Endothelial cell (in vitro differentiated cells): ENCODE data around the gene FMNL3. TPM values are rescaled to one million over a fixed set of nuclear protein-coding genes. Genes with fewer than 3 reads are reported as not detected.
A peak's percentile ranks its signal among the peaks of the same experiment; 100 is the strongest.

Experiments
- DNase-seq: peaks from one replicate; pipeline ENCODE4 v3.0.0; 2021; ENCODE audit warnings: low spot score
- H3K27ac Mint-ChIP-seq: one replicate; pipeline ENCODE4 v1.8.0; 2021; ENCODE audit warnings: mixed read lengths, inconsistent platforms; ENCODE audit not compliant: unreplicated experiment
- H3K27me3 Mint-ChIP-seq: one replicate; pipeline ENCODE4 v1.8.0; 2021; ENCODE audit warnings: mild to moderate bottlenecking, moderate library complexity, mixed read lengths, inconsistent platforms; ENCODE audit not compliant: unreplicated experiment
- H3K36me3 Mint-ChIP-seq: one replicate; pipeline ENCODE4 v1.8.0; 2021; ENCODE audit warnings: mild to moderate bottlenecking, low read depth, mixed read lengths, inconsistent platforms; ENCODE audit not compliant: unreplicated experiment
- H3K4me1 Mint-ChIP-seq: one replicate; pipeline ENCODE4 v1.8.0; 2021; ENCODE audit warnings: mild to moderate bottlenecking, mixed read lengths, inconsistent platforms; ENCODE audit not compliant: unreplicated experiment
- H3K4me3 Mint-ChIP-seq: one replicate; pipeline ENCODE4 v1.8.0; 2021; ENCODE audit warnings: mild to moderate bottlenecking, mixed read lengths, inconsistent platforms; ENCODE audit not compliant: unreplicated experiment
- H3K9me3 Mint-ChIP-seq: one replicate; pipeline ENCODE4 v1.8.0; 2021; ENCODE audit warnings: mixed read lengths, inconsistent platforms; ENCODE audit not compliant: unreplicated experiment
- CTCF ChIP-seq: fragments of 200-600 bp; sonication (generic); IDR thresholded peaks from one replicate; pipeline ENCODE4 v1.5.0; 2021; ENCODE audit warnings: antibody characterized with exemption; ENCODE audit not compliant: unreplicated experiment
- total RNA-seq: library from RNA; stranded (reverse); fragmentation: NEBNext Ultra II Directional; extraction: Animal tissue kit (Norgen Biotek cat#: 25700); gene quantifications from one replicate; pipeline ENCODE4 v1.2.1, GENCODE V29; 2021; ENCODE audit not compliant: unreplicated experiment

FMNL3 gene
- total RNA-seq, 1 donor from 2014 or later, result 194 TPM

GRCh38 chr12:49646331-49646830 lies 60.8 kb downstream of the FMNL3 start:
- no peak for DNase-seq
- H3K9me3 Mint-ChIP-seq, result no peaks in the 10 kb centered on the region
- peaks cover 64% of the 10 kb centered on the region for H3K36me3 Mint-ChIP-seq
- TF ChIP-seq CTCF, result no peak
- H3K27me3 Mint-ChIP-seq, result peaks cover 31% of the 10 kb centered on the region
- H3K4me3 Mint-ChIP-seq, result no peak overlapping the region
- H3K4me1 Mint-ChIP-seq, result peaks cover 66% of the 10 kb centered on the region
- peak overlapping the region; percentile 74 for H3K27ac Mint-ChIP-seq

GRCh38 chr12:49645146-49646039 lies 61.8 kb downstream of the FMNL3 start:
- H3K27me3 Mint-ChIP-seq, result peaks cover 34% of the 10 kb centered on the region
- no peaks in the 10 kb centered on the region for H3K9me3 Mint-ChIP-seq
- no peak for DNase-seq
- H3K4me1 Mint-ChIP-seq, result peaks cover 73% of the 10 kb centered on the region
- peak overlapping the region; percentile 61 for H3K4me3 Mint-ChIP-seq
- H3K36me3 Mint-ChIP-seq, result peaks cover 66% of the 10 kb centered on the region
- peak overlapping the region; percentile 82 for H3K27ac Mint-ChIP-seq
- no peak for TF ChIP-seq CTCF

- Mint-ChIP-seq H3K27ac (peak overlapping the region; percentile 82), H3K4me1 (peaks cover 72% of the 10 kb centered on the region), H3K27me3 (peaks cover 33% of the 10 kb centered on the region), H3K4me3 (peak overlapping the region; percentile 74), H3K36me3 (peaks cover 63% of the 10 kb centered on the region), H3K9me3 (no peaks in the 10 kb centered on the region)
- peak; percentile 68 for TF ChIP-seq CTCF
- DNase-seq, result peak; percentile 81
Measured at GRCh38 chr12:49644620-49644994, 62.6 kb downstream of the FMNL3 start.

- Mint-ChIP-seq H3K27ac (peak overlapping the region; percentile 89), H3K36me3 (peaks cover 60% of the 10 kb centered on the region), H3K27me3 (peaks cover 36% of the 10 kb centered on the region), H3K4me3 (peak overlapping the region; percentile 84), H3K4me1 (peaks cover 74% of the 10 kb centered on the region), H3K9me3 (no peaks in the 10 kb centered on the region)
- no peak for DNase-seq
- no peak for TF ChIP-seq CTCF
Measured at GRCh38 chr12:49643961-49644619, 63.1 kb downstream of the FMNL3 start.

GRCh38 chr12:49643135-49643534 lies 64.1 kb downstream of the FMNL3 start:
- Mint-ChIP-seq H3K9me3 (no peaks in the 10 kb centered on the region), H3K27me3 (peaks cover 32% of the 10 kb centered on the region), H3K36me3 (peaks cover 50% of the 10 kb centered on the region), H3K4me3 (no peak overlapping the region), H3K4me1 (peaks cover 71% of the 10 kb centered on the region), H3K27ac (no peak overlapping the region)
- DNase-seq, result no peak
- no peak for TF ChIP-seq CTCF
